ENCODE results near the gene ABL2. TPM values are rescaled to one million over a fixed set of nuclear protein-coding genes. Genes with fewer than 3 reads are reported as not detected.
A peak's percentile ranks its signal among the peaks of the same experiment; 100 is the strongest.

ABL2 gene
- total and polyA plus RNA-seq, 9 of the 15 experiments (the other 6 are each of a cell fraction or from before 2014, with no cell fraction given): 1.4 to 15.0 (median 8.6) TPM

DNA sequence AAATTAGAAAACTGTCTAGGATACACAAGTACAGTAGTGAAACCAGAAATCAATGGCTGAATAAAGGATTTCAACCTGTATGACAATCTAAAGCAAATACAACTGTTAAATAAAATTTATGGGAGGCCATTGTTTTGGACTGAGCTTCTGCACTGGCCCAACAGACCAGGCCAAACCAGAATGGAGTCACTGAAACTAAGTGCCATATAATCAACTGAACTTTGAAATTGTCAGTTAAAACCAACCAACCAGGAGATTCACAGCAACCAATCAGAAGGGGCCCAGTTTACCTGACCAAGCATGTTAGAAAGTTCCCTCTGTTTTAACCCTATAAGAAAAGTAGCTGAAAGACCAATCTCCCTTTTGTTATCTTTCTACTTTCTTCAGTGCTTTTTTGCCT is 33.6 kb upstream of the ABL2 start:
- H3K9me3 ChIP-seq (replicated peaks; ENCODE audit: control insufficient read depth, insufficient read depth, low read depth, low read length): no peaks in the 10 kb centered on the region
- H3K79me2 ChIP-seq (ENCODE audit: control insufficient read depth, insufficient read depth, low read length): no peaks in the 10 kb centered on the region
- no peaks in the 10 kb centered on the region for H3K9me1 ChIP-seq (ENCODE audit: control insufficient read depth, insufficient read depth, low read length)
- ChIA-PET CTCF (ENCODE audit: low intra/inter-chr PET ratio) (no interaction called here), POLR2A (no interaction called here)
- H3K4me2 ChIP-seq (ENCODE audit: insufficient read depth, low read length): no peak overlapping the region
- FAIRE-seq: peak; percentile 11
- in situ Hi-C loops (cut with MboI): no loop called here
- no peaks in the 10 kb centered on the region for H3K4me1 ChIP-seq (replicated peaks in 1 of 2; ENCODE audit: control insufficient read depth in 2 of 2, insufficient read depth in 2 of 2, low read length in 2 of 2)
- H3K27ac ChIP-seq (ENCODE audit: extremely low read depth, low read depth, low read length): no peak overlapping the region
- intact Hi-C loops (cut with micrococcal nuclease): no loop called here
- no TSS peak for BruUV-seq (replicated peaks)
- peaks cover 0 to 10% of the 10 kb centered on the region in 2 experiments; a peak in 3 of 5 replicates for H3K27me3 ChIP-seq (ENCODE audit: control insufficient read depth in 2 of 2, insufficient read depth in 2 of 2, low read length in 2 of 2)
- no peak for TF ChIP-seq DPF2 (IDR thresholded peaks at IDR 0.05)
- TF ChIP-seq, protein P1, sequence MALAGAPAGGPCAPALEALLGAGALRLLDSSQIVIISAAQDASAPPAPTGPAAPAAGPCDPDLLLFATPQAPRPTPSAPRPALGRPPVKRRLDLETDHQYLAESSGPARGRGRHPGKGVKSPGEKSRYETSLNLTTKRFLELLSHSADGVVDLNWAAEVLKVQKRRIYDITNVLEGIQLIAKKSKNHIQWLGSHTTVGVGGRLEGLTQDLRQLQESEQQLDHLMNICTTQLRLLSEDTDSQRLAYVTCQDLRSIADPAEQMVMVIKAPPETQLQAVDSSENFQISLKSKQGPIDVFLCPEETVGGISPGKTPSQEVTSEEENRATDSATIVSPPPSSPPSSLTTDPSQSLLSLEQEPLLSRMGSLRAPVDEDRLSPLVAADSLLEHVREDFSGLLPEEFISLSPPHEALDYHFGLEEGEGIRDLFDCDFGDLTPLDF (CRISPR knock-in tag; IDR thresholded peaks at IDR 0.05): no peak
- no peak for TF ChIP-seq PTRF (tag; IDR thresholded peaks at IDR 0.05)
- no peak for TF ChIP-seq ZNF75A (CRISPR knock-in tag; IDR thresholded peaks at IDR 0.05)
- TF ChIP-seq, protein P2, sequence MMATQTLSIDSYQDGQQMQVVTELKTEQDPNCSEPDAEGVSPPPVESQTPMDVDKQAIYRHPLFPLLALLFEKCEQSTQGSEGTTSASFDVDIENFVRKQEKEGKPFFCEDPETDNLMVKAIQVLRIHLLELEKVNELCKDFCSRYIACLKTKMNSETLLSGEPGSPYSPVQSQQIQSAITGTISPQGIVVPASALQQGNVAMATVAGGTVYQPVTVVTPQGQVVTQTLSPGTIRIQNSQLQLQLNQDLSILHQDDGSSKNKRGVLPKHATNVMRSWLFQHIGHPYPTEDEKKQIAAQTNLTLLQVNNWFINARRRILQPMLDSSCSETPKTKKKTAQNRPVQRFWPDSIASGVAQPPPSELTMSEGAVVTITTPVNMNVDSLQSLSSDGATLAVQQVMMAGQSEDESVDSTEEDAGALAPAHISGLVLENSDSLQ (IDR thresholded peaks at IDR 0.05): no peak
- no peak for TF ChIP-seq MCM5 (IDR thresholded peaks at IDR 0.05; ENCODE audit: low read depth)
- TF ChIP-seq NFRKB (IDR thresholded peaks at IDR 0.05; ENCODE audit: low read depth): no peak
- no peak for TF ChIP-seq FOSL1 (tag; conservative IDR thresholded peaks at IDR 0.05)
- TF ChIP-seq DMBX1 (CRISPR knock-in tag; IDR thresholded peaks at IDR 0.05; ENCODE audit: borderline replicate concordance): no peak
- TF ChIP-seq OTX1 (CRISPR knock-in tag; IDR thresholded peaks at IDR 0.05): no peak
- TF ChIP-seq, protein P3, sequence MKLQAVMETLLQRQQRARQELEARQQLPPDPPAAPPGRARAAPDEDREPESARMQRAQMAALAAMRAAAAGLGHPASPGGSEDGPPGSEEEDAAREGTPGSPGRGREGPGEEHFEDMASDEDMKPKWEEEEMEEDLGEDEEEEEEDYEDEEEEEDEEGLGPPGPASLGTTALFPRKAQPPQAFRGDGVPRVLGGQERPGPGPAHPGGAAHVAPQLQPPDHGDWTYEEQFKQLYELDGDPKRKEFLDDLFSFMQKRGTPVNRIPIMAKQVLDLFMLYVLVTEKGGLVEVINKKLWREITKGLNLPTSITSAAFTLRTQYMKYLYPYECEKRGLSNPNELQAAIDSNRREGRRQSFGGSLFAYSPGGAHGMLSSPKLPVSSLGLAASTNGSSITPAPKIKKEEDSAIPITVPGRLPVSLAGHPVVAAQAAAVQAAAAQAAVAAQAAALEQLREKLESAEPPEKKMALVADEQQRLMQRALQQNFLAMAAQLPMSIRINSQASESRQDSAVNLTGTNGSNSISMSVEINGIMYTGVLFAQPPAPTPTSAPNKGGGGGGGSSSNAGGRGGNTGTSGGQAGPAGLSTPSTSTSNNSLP (IDR thresholded peaks at IDR 0.05; ENCODE audit: borderline replicate concordance, low read depth, low read length): no peak
- TF ChIP-seq ZNF140 (CRISPR knock-in tag; IDR thresholded peaks at IDR 0.05): no peak
- TF ChIP-seq, protein P4, sequence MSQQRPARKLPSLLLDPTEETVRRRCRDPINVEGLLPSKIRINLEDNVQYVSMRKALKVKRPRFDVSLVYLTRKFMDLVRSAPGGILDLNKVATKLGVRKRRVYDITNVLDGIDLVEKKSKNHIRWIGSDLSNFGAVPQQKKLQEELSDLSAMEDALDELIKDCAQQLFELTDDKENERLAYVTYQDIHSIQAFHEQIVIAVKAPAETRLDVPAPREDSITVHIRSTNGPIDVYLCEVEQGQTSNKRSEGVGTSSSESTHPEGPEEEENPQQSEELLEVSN (IDR thresholded peaks at IDR 0.05; ENCODE audit: borderline replicate concordance in 1 of 2, extremely low read depth in 1 of 2, insufficient read depth in 1 of 2, insufficient read length in 1 of 2, low read depth in 1 of 2, low read length in 1 of 2, poor library complexity in 1 of 2, severe bottlenecking in 1 of 2): no peak
- TF ChIP-seq SMARCA4 (IDR thresholded peaks at IDR 0.05): no peak
- TF ChIP-seq TEAD1 (CRISPR knock-in tag; IDR thresholded peaks at IDR 0.05): no peak
- no peak for TF ChIP-seq ZNF197 (CRISPR knock-in tag; IDR thresholded peaks at IDR 0.05; ENCODE audit: low read depth)
- TF ChIP-seq NFIC (IDR thresholded peaks at IDR 0.05): no peak
- TF ChIP-seq, protein P5, sequence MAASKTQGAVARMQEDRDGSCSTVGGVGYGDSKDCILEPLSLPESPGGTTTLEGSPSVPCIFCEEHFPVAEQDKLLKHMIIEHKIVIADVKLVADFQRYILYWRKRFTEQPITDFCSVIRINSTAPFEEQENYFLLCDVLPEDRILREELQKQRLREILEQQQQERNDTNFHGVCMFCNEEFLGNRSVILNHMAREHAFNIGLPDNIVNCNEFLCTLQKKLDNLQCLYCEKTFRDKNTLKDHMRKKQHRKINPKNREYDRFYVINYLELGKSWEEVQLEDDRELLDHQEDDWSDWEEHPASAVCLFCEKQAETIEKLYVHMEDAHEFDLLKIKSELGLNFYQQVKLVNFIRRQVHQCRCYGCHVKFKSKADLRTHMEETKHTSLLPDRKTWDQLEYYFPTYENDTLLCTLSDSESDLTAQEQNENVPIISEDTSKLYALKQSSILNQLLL (CRISPR knock-in tag; IDR thresholded peaks at IDR 0.05; ENCODE audit: borderline replicate concordance): no peak
- no peak for TF ChIP-seq FUS (optimal IDR thresholded peaks at IDR 0.05; ENCODE audit: low read depth, low read length)
- H3K9ac ChIP-seq (ENCODE audit: insufficient read depth in 1 of 2, low read depth in 2 of 2, low read length in 2 of 2): no peak overlapping the region
- ATAC-seq: no peak
- no peaks in the 10 kb centered on the region for H4K20me1 ChIP-seq (replicated peaks; ENCODE audit: control insufficient read depth, insufficient read depth, low read length)
- H2AFZ ChIP-seq (ENCODE audit: low read depth, low read length): no peak overlapping the region
- H3K36me3 ChIP-seq (ENCODE audit: control insufficient read depth, insufficient read depth, low read length): no peaks in the 10 kb centered on the region
- no peak for DNase-seq (ENCODE audit: extremely low read depth in 1 of 4, low spot score in 3 of 4)
- no peak overlapping the region for H3K4me3 ChIP-seq
